ENCODE data around the gene NFASC.

Gene NFASC

DNA sequence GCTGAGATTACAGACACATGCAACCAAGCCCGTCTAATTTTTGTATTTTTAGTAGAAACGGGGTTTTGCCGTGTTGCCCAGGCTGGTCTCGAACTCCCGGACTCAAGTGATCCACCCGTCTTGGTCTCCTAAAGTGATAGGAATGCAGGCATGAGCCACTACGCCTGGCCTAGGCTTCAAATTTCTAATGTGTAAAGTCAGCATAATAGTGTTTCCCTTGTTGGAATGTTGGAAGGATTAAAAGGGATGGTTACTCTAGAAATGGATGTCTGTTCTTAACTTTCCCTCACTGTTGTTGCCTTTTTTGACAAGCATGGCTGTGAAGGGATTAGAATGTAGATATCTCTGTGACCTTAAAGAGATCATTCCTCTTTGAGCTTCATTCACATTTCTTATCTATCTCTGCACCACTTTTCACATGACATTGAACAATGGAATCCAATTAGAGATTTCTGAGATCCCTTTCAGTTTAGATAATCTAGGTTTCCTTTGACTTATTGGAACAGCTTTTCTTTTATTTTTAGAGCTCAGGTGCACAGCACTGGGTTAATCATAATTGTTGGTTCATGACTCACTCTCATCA is 33.7 kb downstream of the NFASC start:
- TF ChIP-seq TCF12 (IDR thresholded peaks at IDR 0.05; ENCODE audit: low read depth), result no peak

DNA sequence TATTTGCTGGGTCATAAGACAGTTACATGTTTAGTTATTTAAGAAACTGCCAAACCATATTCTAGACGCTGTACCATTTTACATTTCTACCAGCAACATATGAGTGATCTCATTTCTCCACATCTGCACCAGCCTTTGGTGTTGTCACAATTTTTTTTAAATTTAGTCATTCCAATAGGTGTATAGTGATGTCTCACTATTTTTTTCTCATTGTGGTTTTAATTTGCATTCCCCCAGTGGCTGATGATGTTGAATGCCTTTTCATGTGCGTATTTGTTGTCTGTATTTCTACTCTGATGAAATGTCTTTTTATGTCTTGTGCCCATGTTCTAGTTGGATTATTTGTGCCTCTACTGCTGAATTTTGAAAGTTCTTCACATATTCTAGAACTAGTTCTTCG is 38.4 kb downstream of the NFASC start:
- TF ChIP-seq CEBPB (IDR thresholded peaks at IDR 0.05), result no peak
- TF ChIP-seq EP300 (IDR thresholded peaks at IDR 0.05; ENCODE audit: borderline replicate concordance), result no peak
- TF ChIP-seq RAD21 (IDR thresholded peaks at IDR 0.05; ENCODE audit: low read depth), result no peak
- TF ChIP-seq TCF12 (IDR thresholded peaks at IDR 0.05; ENCODE audit: low read depth), result no peak
- no peak for TF ChIP-seq ZBTB7A (IDR thresholded peaks at IDR 0.05; ENCODE audit: low read depth)
- TF ChIP-seq, protein P1, sequence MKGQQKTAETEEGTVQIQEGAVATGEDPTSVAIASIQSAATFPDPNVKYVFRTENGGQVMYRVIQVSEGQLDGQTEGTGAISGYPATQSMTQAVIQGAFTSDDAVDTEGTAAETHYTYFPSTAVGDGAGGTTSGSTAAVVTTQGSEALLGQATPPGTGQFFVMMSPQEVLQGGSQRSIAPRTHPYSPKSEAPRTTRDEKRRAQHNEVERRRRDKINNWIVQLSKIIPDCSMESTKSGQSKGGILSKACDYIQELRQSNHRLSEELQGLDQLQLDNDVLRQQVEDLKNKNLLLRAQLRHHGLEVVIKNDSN (IDR thresholded peaks at IDR 0.05), result no peak

DNA sequence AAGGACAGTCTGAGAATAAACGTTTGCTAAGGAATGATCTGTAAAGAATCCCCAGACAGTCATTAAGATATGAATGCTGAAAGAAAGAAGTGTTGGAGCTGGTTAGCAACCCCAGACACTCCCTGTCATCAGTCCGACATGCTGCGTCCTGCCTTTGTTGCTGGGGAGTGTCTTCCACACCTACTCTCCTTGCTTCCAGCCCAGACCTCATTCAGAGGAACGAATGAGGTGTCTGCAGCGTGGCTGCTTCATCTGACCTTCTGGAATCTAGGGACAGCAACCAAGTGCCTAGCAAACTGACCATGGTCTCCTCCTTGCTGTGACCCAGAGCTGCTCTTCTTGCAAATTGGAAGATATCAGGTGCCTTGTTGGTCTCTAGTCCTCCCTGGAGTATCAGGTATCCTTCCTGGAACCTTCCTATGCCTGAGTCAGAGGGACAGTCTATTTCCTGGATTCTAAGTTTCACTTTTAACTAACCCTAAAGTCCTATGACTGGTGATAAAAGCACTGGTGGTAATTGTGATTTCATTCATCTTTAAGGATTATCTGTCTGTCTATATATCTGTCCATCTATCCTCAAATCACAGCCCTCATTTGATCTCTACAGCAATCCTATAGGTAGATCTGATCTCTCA is 45.3 kb downstream of the NFASC start:
- TF ChIP-seq MAX (IDR thresholded peaks at IDR 0.05) (no peak), TAF1 (IDR thresholded peaks at IDR 0.05; ENCODE audit: low read depth) (no peak)

- TF ChIP-seq FOXM1 (IDR thresholded peaks at IDR 0.05; ENCODE audit: borderline replicate concordance, low read depth) (no peak), TCF12 (IDR thresholded peaks at IDR 0.05; ENCODE audit: low read depth) (no peak), ZBTB7A (IDR thresholded peaks at IDR 0.05; ENCODE audit: low read depth) (no peak), REST (IDR thresholded peaks at IDR 0.05; ENCODE audit: low read depth) (no peak)
- TF ChIP-seq, protein P1 (IDR thresholded peaks at IDR 0.05), result no peak
Measured at GRCh38 chr1:204917802-204918201, 47.1 kb downstream of the NFASC start.

DNA sequence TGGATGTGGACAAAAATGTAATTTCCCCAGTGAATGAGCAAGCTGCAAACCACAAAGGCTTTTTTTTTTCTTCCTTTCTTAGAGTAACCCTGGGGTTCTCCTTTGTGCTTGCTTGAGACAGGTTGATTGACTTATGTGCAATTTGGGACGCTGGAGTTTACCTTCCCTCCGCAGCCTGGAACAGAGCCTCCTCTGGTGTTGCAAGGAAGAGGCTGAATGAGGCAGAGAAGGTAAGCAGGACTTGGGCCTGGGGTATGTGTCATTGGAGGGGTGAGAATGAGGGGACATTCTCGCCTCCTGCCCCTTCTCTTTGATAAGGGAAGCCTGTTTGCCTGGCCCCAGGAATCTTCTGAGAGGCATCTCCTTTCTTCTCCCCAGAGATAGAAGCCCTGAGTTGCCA is 49.8 kb downstream of the NFASC start:
- TF ChIP-seq EGR1 (IDR thresholded peaks at IDR 0.05) (no peak), TCF12 (IDR thresholded peaks at IDR 0.05; ENCODE audit: low read depth) (no peak), YY1 (IDR thresholded peaks at IDR 0.05; ENCODE audit: low read depth) (no peak), TEAD4 (IDR thresholded peaks at IDR 0.05) (no peak), RAD21 (IDR thresholded peaks at IDR 0.05; ENCODE audit: low read depth) (no peak)
- TF ChIP-seq, protein P1 (IDR thresholded peaks at IDR 0.05), result no peak

DNA sequence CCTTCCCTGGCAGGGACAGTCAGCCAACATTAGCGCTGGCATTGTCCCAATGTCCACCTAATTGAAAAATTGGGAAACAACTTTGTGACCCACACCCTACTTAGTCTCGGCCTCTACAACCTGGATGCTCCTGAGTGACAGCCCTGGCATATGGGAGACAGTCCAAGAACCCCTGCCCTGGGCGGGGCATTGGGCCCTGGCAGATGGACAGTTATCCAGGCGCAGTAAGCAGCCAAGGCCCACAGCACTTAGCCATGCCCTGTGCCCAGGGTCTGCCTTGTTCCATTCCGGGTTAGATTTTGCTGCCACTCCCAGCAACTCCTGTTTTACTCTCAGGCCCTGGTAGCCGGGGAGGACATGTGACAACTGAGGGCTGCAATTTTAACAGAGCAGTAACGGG is 50.3 kb downstream of the NFASC start:
- TF ChIP-seq ZBTB7A (IDR thresholded peaks at IDR 0.05; ENCODE audit: low read depth) (no peak), YY1 (IDR thresholded peaks at IDR 0.05; ENCODE audit: low read depth) (no peak), MAX (IDR thresholded peaks at IDR 0.05) (no peak), TAF1 (IDR thresholded peaks at IDR 0.05; ENCODE audit: low read depth) (no peak), TEAD4 (IDR thresholded peaks at IDR 0.05) (no peak), FOXM1 (IDR thresholded peaks at IDR 0.05; ENCODE audit: borderline replicate concordance, low read depth) (no peak)

DNA sequence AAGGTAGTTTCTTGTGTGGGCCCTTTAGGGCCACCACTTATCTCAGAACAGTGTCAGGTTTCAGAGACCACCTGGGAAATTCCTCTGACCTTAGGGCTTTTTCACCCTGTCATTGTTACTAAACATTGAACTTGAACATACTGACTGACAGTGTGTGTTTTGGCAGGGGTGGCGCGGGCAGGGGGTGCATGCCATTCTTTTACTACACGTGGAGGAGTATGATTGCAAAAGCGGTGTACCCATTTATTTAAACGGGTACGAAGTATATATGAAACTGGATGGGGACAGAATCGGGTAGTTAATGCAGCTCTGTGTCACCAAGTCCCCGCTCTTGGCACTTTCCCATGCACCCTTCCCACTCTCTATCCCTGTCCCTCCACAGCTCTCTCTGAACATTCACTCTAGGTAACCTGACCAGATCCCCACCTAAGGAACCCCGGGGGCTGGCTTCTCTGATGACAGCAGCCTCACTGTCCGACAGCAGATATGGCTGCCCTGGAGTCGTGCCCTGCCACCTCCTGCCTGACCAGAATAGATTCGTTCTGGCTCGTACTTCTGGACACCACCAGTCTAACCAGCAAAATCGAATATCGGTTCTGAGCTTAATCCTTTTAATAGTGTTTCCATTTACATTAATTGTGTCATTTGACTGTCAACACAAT is 51.3 kb downstream of the NFASC start:
- TF ChIP-seq, protein P1 (IDR thresholded peaks at IDR 0.05), result no peak
- TF ChIP-seq EP300 (IDR thresholded peaks at IDR 0.05; ENCODE audit: borderline replicate concordance) (no peak), MAX (IDR thresholded peaks at IDR 0.05) (no peak), EGR1 (IDR thresholded peaks at IDR 0.05) (no peak)

DNA sequence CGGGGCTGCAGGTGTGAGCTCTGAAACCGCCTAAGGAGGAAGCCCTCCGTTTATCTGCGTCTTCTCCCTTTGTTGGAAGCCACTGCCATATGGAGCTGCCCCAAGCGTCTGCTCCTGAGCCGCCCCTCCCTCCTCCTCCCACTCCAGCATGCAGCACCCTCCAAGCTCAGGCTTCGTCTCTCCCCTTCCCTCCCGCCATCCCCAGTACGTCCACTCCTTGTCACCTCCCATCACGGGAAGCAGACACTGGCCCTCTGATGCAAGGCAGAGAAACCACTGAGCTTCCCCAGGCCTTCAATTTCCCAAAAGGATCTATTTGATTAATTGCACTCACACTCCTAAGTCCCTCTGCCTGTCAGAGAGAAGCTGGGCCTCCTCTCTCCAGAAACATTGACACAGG is 52.5 kb downstream of the NFASC start:
- TF ChIP-seq RAD21 (IDR thresholded peaks at IDR 0.05; ENCODE audit: low read depth) (no peak), ZBTB7A (IDR thresholded peaks at IDR 0.05; ENCODE audit: low read depth) (no peak), NFIC (IDR thresholded peaks at IDR 0.05) (no peak), TAF1 (IDR thresholded peaks at IDR 0.05; ENCODE audit: low read depth) (no peak), YY1 (IDR thresholded peaks at IDR 0.05; ENCODE audit: low read depth) (no peak), TCF12 (IDR thresholded peaks at IDR 0.05; ENCODE audit: low read depth) (no peak), EP300 (IDR thresholded peaks at IDR 0.05; ENCODE audit: borderline replicate concordance) (no peak), TEAD4 (IDR thresholded peaks at IDR 0.05) (no peak), EGR1 (IDR thresholded peaks at IDR 0.05) (no peak), CREB1 (IDR thresholded peaks at IDR 0.05; ENCODE audit: low read depth) (no peak), REST (IDR thresholded peaks at IDR 0.05; ENCODE audit: low read depth) (no peak), FOXM1 (IDR thresholded peaks at IDR 0.05; ENCODE audit: borderline replicate concordance, low read depth) (no peak), CEBPB (IDR thresholded peaks at IDR 0.05) (no peak), MAX (IDR thresholded peaks at IDR 0.05) (no peak)
- TF ChIP-seq, protein P1 (IDR thresholded peaks at IDR 0.05), result no peak

Data from Ishikawa (cell line).